Caco-2 (cell line): ENCODE measurements around the gene SPEG. TPM values are rescaled to one million over a fixed set of nuclear protein-coding genes. Genes with fewer than 3 reads are reported as not detected.

Experiments
- BruUV-seq: library from RNA; stranded (reverse); fragments of 400-500 nt; replicated peaks from 2 replicates; lab custom pipeline; 2021; lab: Mats Ljungman, UMichigan
- CTCF ChIA-PET: fragments of 300-600 bp; sonication (Branson Sonifier 250); formaldehyde crosslinking; loops from one replicate; lab custom pipeline; 2022; ENCODE audit warnings: antibody characterized with exemption; lab: Charles Lee
- POLR2A ChIA-PET: fragments of 300-600 bp; sonication (Branson Sonifier 250); formaldehyde crosslinking; loops from one replicate; lab custom pipeline; 2022; ENCODE audit warnings: antibody characterized with exemption; lab: Charles Lee
- DNase-seq, 2 experiments: peaks; one replicate each; pipeline versions ENCODE4 v3.0.0 to v3.0.0-alpha.2; 2020 to 2022
- H3K27me3 ChIP-seq: replicated peaks from 2 replicates; pipeline ENCODE4 v1.6.0; 2011; ENCODE audit warnings: low read length; ENCODE audit not compliant: control insufficient read depth, insufficient read depth
- H3K36me3 ChIP-seq: 2 replicates; pipeline ENCODE4 v1.5.1; 2011; ENCODE audit warnings: low read length; ENCODE audit not compliant: control insufficient read depth, insufficient read depth
- H3K4me1 ChIP-seq: fragments of 250-450 bp; sonication (Bioruptor Pico); 2 replicates; pipeline ENCODE4 v1.5.1; 2020; ENCODE audit warnings: mild to moderate bottlenecking
- H3K4me3 ChIP-seq: 2 replicates; pipeline ENCODE4 v1.5.1; 2011; ENCODE audit warnings: low read depth, mild to moderate bottlenecking, control low read depth, low read length
- H3K9me3 ChIP-seq: fragments of 250-450 bp; sonication (Bioruptor Pico); 2 replicates; pipeline ENCODE4 v1.5.1; 2020; ENCODE audit warnings: mild to moderate bottlenecking, moderate library complexity
- H3K27ac Mint-ChIP-seq: one replicate; pipeline ENCODE4 v1.8.0; 2022; ENCODE audit warnings: mixed read lengths; ENCODE audit not compliant: unreplicated experiment
- H3K27me3 Mint-ChIP-seq: one replicate; pipeline ENCODE4 v1.8.0; 2022; ENCODE audit warnings: mixed read lengths; ENCODE audit not compliant: insufficient read depth, unreplicated experiment
- H3K36me3 Mint-ChIP-seq: one replicate; pipeline ENCODE4 v1.8.0; 2022; ENCODE audit warnings: mild to moderate bottlenecking, mixed read lengths; ENCODE audit not compliant: insufficient read depth, unreplicated experiment
- H3K4me1 Mint-ChIP-seq: one replicate; pipeline ENCODE4 v1.8.0; 2022; ENCODE audit warnings: low read depth, mixed read lengths; ENCODE audit not compliant: unreplicated experiment
- H3K4me3 Mint-ChIP-seq: one replicate; pipeline ENCODE4 v1.8.0; 2022; ENCODE audit warnings: mild to moderate bottlenecking, moderate library complexity, mixed read lengths; ENCODE audit not compliant: unreplicated experiment
- H3K9me3 Mint-ChIP-seq: one replicate; pipeline ENCODE4 v1.8.0; 2022; ENCODE audit warnings: mixed read lengths; ENCODE audit not compliant: unreplicated experiment
- intact Hi-C: fragments of 100-400 bp; cut with micrococcal nuclease; formaldehyde crosslinking; loops from one replicate; pipeline ENCODE4 v1.10.0; 2022; ENCODE audit not compliant: unreplicated experiment
- total RNA-seq: library from RNA; stranded (reverse); gene quantifications from 2 replicates; pipeline ENCODE4 v1.2.3, GENCODE V29; 2022
- TF ChIP-seq, protein P1 (sequence below), 2 experiments: fragments of 200-600 bp in 1 of 2; IDR thresholded peaks; 1 replicate in 1 of 2; 2 replicates in 1 of 2; pipeline versions ENCODE4 v1.5.1 to v1.8.0; 2011 to 2022; ENCODE audit warnings: antibody characterized with exemption in 1 of 2, control low read depth in 1 of 2, inconsistent platforms in 1 of 2, low read depth in 1 of 2, low read length in 1 of 2, mild to moderate bottlenecking in 1 of 2, moderate library complexity in 1 of 2; ENCODE audit not compliant: insufficient read depth in 1 of 2, severe bottlenecking in 1 of 2, unreplicated experiment in 1 of 2

Gene SPEG
- total RNA-seq, 1 experiment from 2014 or later: 18.6 TPM

DNA sequence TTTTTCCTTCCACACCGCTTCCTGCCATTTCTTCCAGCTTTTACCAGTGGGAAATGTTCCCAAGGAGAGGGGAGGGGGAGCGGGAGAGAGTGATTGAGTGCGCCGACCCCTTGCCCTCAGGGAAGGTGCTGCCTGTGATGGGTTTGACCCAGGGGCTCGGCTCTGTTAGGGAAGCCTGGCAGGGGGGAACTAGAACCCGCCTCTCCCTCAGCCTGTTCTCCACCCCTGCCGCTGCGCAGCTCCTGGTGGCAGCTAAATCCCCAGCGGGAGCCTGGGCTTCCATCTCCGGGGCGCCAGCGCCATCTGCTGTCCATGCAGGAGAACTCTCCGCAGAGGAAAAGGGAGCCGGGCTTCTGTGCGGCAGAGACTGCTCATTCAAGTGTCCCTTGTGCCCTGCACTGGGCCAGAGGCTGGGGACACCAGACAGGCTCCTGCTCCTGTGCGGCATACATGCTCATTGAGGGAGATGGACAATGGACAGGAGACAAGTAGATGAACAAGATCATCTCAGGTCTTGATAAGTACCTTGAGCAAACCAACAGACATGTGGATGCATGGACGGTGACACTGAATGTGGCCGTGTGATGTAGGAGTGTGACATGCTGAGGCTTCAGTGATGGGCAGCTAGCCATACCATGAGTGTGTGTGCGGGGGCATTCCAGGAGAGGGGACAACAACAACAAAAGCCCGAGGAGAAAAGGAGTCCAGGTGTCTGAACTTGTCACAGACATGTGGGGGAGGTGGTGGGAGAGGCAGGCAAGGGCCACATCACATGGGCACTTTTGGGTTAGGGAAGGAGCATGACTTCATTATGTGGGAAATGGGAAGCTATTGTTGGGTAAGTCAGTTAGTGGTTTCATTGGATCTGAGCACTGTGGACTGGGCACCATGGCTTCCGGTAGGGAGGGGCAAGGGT lies 95.7 kb downstream of the SPEG start:
- Histone ChIP-seq H3K27me3 (no peaks in the 10 kb centered on the region; the same call in 1 of the 2 replicates), H3K9me3 (no peaks in the 10 kb centered on the region), H3K4me1 (peaks cover 10% of the 10 kb centered on the region), H3K36me3 (no peaks in the 10 kb centered on the region), H3K4me3 (no peak overlapping the region)
- peak; percentile 86 to 93 for DNase-seq
- TF ChIP-seq, protein P1, sequence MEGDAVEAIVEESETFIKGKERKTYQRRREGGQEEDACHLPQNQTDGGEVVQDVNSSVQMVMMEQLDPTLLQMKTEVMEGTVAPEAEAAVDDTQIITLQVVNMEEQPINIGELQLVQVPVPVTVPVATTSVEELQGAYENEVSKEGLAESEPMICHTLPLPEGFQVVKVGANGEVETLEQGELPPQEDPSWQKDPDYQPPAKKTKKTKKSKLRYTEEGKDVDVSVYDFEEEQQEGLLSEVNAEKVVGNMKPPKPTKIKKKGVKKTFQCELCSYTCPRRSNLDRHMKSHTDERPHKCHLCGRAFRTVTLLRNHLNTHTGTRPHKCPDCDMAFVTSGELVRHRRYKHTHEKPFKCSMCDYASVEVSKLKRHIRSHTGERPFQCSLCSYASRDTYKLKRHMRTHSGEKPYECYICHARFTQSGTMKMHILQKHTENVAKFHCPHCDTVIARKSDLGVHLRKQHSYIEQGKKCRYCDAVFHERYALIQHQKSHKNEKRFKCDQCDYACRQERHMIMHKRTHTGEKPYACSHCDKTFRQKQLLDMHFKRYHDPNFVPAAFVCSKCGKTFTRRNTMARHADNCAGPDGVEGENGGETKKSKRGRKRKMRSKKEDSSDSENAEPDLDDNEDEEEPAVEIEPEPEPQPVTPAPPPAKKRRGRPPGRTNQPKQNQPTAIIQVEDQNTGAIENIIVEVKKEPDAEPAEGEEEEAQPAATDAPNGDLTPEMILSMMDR (IDR thresholded peaks at IDR 0.05; ENCODE audit: insufficient read depth in 1 of 2, low read depth in 1 of 2, low read length in 1 of 2, severe bottlenecking in 1 of 2, unreplicated experiment in 1 of 2): peak; percentile 95 to 97
- H3K4me1 Mint-ChIP-seq: peaks cover 21% of the 10 kb centered on the region
- H3K27me3 Mint-ChIP-seq: peaks cover 25% of the 10 kb centered on the region
- POLR2A ChIA-PET: interaction anchor here (0.5 to 1.0 kb wide), 2 partner anchors 32 to 88 kb away, joined by 3 read pairs; partner anchors contain the start of gene GMPPA
- H3K27ac Mint-ChIP-seq: no peak overlapping the region
- no TSS peak for BruUV-seq
- CTCF ChIA-PET: interaction anchor here (0.5 to 8.2 kb wide), 36 partner anchors 9 to 370 kb away, joined by 3 to 243 read pairs (median 4); partner anchors contain the start of genes ASIC4, CHPF, DNAJB2 and DNPEP
- no peaks in the 10 kb centered on the region for H3K36me3 Mint-ChIP-seq
- no peaks in the 10 kb centered on the region for H3K9me3 Mint-ChIP-seq
- intact Hi-C loops: loop anchor here (1.0 kb wide), 5 partner anchors 20 to 127 kb away; no protein-coding TSS in a partner anchor
- no peak overlapping the region for H3K4me3 Mint-ChIP-seq

DNA sequence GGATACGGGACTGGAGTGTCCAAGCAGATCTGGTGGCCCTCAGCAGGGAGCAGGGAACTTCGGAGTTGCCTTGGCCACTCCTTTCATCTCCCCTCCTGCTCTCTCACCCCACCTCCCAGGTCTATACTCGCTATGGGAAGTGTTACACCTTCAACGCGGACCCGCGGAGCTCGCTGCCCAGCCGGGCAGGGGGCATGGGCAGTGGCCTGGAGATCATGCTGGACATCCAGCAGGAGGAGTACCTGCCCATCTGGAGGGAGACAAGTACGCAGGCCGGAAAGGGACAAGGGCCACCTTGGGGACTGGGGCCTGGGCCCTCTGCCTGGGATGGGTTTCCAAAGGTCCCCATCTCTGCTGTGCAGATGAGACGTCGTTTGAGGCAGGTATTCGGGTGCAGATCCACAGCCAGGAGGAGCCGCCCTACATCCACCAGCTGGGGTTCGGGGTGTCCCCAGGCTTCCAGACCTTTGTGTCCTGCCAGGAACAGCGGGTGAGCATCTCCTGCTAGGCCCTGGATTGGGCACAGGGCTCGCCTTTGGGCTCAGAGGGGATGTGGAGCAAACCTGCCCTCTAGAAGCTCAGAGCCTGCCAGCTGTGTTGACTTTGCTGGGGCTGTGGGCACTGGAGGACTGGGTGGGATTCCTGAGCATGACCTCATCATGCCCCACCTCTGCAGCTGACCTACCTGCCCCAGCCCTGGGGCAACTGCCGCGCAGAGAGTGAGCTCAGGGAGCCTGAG lies 97.2 kb downstream of the SPEG start:
- Histone ChIP-seq H3K4me1 (no peaks in the 10 kb centered on the region), H3K4me3 (no peak overlapping the region), H3K27me3 (no peaks in the 10 kb centered on the region; the same call in 1 of the 2 replicates), H3K9me3 (no peaks in the 10 kb centered on the region), H3K36me3 (no peaks in the 10 kb centered on the region)
- H3K4me3 Mint-ChIP-seq: no peak overlapping the region
- peaks cover 7% of the 10 kb centered on the region for H3K4me1 Mint-ChIP-seq
- no peak overlapping the region for H3K27ac Mint-ChIP-seq
- TF ChIP-seq, protein P1 (IDR thresholded peaks at IDR 0.05; ENCODE audit: insufficient read depth in 1 of 2, low read depth in 1 of 2, low read length in 1 of 2, severe bottlenecking in 1 of 2, unreplicated experiment in 1 of 2): no peak
- intact Hi-C loops: no loop called here
- H3K9me3 Mint-ChIP-seq: no peaks in the 10 kb centered on the region
- ChIA-PET POLR2A (interaction anchor here (0.7 kb wide), 1 partner anchor 144 kb away, joined by 5 read pairs; no protein-coding TSS in a partner anchor), CTCF (interaction anchor here (0.8 to 8.2 kb wide), 4 partner anchors 12 to 126 kb away, joined by 3 to 243 read pairs (median 3); partner anchors contain the start of genes CHPF, GMPPA and TMEM198)
- no peak for DNase-seq
- no peaks in the 10 kb centered on the region for H3K36me3 Mint-ChIP-seq
- no TSS peak for BruUV-seq
- peaks cover 21% of the 10 kb centered on the region for H3K27me3 Mint-ChIP-seq

DNA sequence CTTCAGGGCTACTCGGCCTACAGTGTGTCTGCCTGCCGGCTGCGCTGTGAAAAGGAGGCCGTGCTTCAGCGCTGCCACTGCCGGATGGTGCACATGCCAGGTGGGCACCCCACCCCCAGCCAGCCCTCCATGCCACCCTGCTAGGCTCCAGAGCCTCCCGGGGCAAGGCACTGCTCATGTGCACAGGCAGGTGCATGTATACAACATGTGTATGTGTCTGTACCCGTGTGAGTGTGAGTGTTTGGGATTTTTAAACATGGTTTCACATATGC lies 97.7 kb downstream of the SPEG start:
- POLR2A ChIA-PET: interaction anchor here (0.7 kb wide), 1 partner anchor 144 kb away, joined by 5 read pairs; no protein-coding TSS in a partner anchor
- no peaks in the 10 kb centered on the region for H3K9me3 ChIP-seq
- no TSS peak for BruUV-seq
- Mint-ChIP-seq H3K4me1 (peaks cover 7% of the 10 kb centered on the region), H3K27me3 (peaks cover 21% of the 10 kb centered on the region), H3K36me3 (no peaks in the 10 kb centered on the region), H3K4me3 (no peak overlapping the region), H3K9me3 (no peaks in the 10 kb centered on the region), H3K27ac (no peak overlapping the region)
- TF ChIP-seq, protein P1 (IDR thresholded peaks at IDR 0.05; ENCODE audit: insufficient read depth in 1 of 2, low read depth in 1 of 2, low read length in 1 of 2, severe bottlenecking in 1 of 2, unreplicated experiment in 1 of 2): no peak
- H3K27me3 ChIP-seq: no peaks in the 10 kb centered on the region; the same call in 1 of the 2 replicates
- DNase-seq: no peak
- no peaks in the 10 kb centered on the region for H3K4me1 ChIP-seq
- intact Hi-C loops: no loop called here
- CTCF ChIA-PET: interaction anchor here (0.8 to 8.2 kb wide), 3 partner anchors 22 to 127 kb away, joined by 3 to 243 read pairs (median 3); partner anchors contain the start of gene GMPPA
- H3K4me3 ChIP-seq: no peak overlapping the region
- H3K36me3 ChIP-seq: no peaks in the 10 kb centered on the region
